Ovary (tissue), 10 donors: ENCODE data around the gene NODAL. TPM values are rescaled to one million over a fixed set of nuclear protein-coding genes. Genes with fewer than 3 reads are reported as not detected.
"Not testable (repeated sequence)": the region's sequence is repeated elsewhere in the genome, so short reads cannot be mapped to it uniquely, and the experiment has no call there.

Experiments
- DNase-seq, 5 donors: peaks; one replicate each; pipeline ENCODE4 v3.0.0-alpha.2; 2019 to 2020
- H3K27ac ChIP-seq, 2 donors: fragments of 200-600 bp; one replicate each; pipeline versions ENCODE4 v1.5.1 to v1.8.0; 2019 to 2022
- H3K27me3 ChIP-seq: fragments of 200-600 bp; one replicate; pipeline ENCODE4 v1.8.0; 2022
- H3K36me3 ChIP-seq: fragments of 200-600 bp; sonication (generic); one replicate; pipeline ENCODE4 v1.5.1; 2019
- H3K4me1 ChIP-seq: one replicate; pipeline ENCODE4 v1.8.1; 2013; ENCODE audit warnings: mild to moderate bottlenecking, moderate library complexity; ENCODE audit not compliant: insufficient read depth
- H3K4me3 ChIP-seq: fragments of 200-600 bp; sonication (generic); one replicate; pipeline ENCODE4 v1.5.1; 2017
- H3K9me3 ChIP-seq, 2 donors: fragments of 200-600 bp in 1 of 2; sonication (generic) in 1 of 2; one replicate each; pipeline versions ENCODE4 v1.5.1 to v1.8.1; 2013 to 2019; ENCODE audit warnings: mild to moderate bottlenecking in 1 of 2, moderate library complexity in 1 of 2
- CTCF ChIP-seq, 3 donors: fragments of 450-650 bp in 2 of 3; fragments of 200-600 bp in 1 of 3; IDR thresholded peaks; one replicate each; pipeline versions ENCODE4 v1.5.1 to v1.8.0; 2016 to 2022; ENCODE audit warnings: antibody characterized with exemption in 3 of 3, mild to moderate bottlenecking in 1 of 3
- EP300 ChIP-seq: sonication (generic); formaldehyde crosslinking; IDR thresholded peaks from one replicate; pipeline ENCODE4 v1.6.1; 2017; ENCODE audit warnings: antibody characterized with exemption
- POLR2A ChIP-seq: fragments of 450-650 bp; IDR thresholded peaks from one replicate; pipeline ENCODE4 v1.6.1; 2017; ENCODE audit warnings: antibody characterized with exemption, mild to moderate bottlenecking, moderate library complexity
- WGBS, 3 donors: extraction: QIAGEN DNeasy Blood & Tissue Kit in 1 of 3; methylation state at CpG; one replicate each; pipeline versions ENCODE4 v1.1.5 to v1.1.7; 2013 to 2017; 5-methylcytosine and 5-hydroxymethylcytosine counted together
- intact Hi-C, 4 donors: fragments of 100-400 bp; cut with DNase I; formaldehyde crosslinking; loops; one replicate each; pipeline versions ENCODE4 v1.11.0 to v1.15.1; 2022 to 2023
- long read RNA-seq, 3 donors: library from polyadenylated mRNA in 2 of 3; unstranded in 2 of 3; transcript quantifications; one replicate each; pipeline ENCODE4 v2.0.0 and lab custom pipeline, GENCODE V29; 2021 to 2026
- polyA plus RNA-seq, 2 donors: library from polyadenylated mRNA; stranded (reverse); fragments of 200-250 nt in 1 of 2; fragments of 350-450 nt in 1 of 2; fragmentation: Illumina TruSeq in 1 of 2; extraction: RNeasy Lipid Tissue Mini Kit (QIAGEN cat#74804) in 1 of 2; gene quantifications; one replicate each; pipeline ENCODE4 v1.2.3, GENCODE V29; 2013 to 2014
- total RNA-seq, 7 donors: library from RNA; depleted of rRNA in 2 of 7; stranded (reverse); fragments of >200 nt in 2 of 7; fragmentation: NEBNext Ultra II Directional in 3 of 7; extraction: Animal tissue kit (Norgen Biotek cat#: 25700) in 3 of 7; gene quantifications; one replicate each; pipeline versions ENCODE4 v1.1.0 to v1.2.4, GENCODE V29; 2016 to 2023
- donor health status: DM: no; HTN: no; CAD: no; lungs with moderate emphysema.
- donor health status: DM: no; HTN: no; CAD: no.
- donor health status: Bipolar disorder and iron deficiency.
- donor health status: DM: yes; HTN: yes; CAD: no.
- donor health status: DM: no; HTN: no; CAD: no.
- donor health status: DM: yes; HTN: yes; CAD: no.

Gene NODAL
- total RNA-seq, result not detected
- under 1 TPM in 1 of 2 donors, not detected in 1; 0.04 TPM for polyA plus RNA-seq
- long read RNA-seq, donor 1, result 0 reads
- long read RNA-seq, donor 2, result 0 reads
- long read RNA-seq, donor 3, result 0 reads

- no peak for TF ChIP-seq CTCF (IDR thresholded peaks at IDR 0.05)
- no peak for TF ChIP-seq POLR2A
- TF ChIP-seq EP300, result no peak
- intact Hi-C loops, result no loop called here
- H3K4me3 ChIP-seq, result no peak within 1 kb of the TSS
Observed at GRCh38 chr10:70441161-70441894, at the start of gene NODAL. TSS of gene NODAL (minus strand) at chr10:70441681. CDS start at chr10:70441667, 14 bp downstream.

GRCh38 chr10:70490142-70490541, 48.7 kb upstream of the NODAL start:
- Histone ChIP-seq H3K4me1 (peaks cover 3% of the 10 kb centered on the region), H3K27ac (no peak overlapping the region), H3K27me3 (no peaks in the 10 kb centered on the region), H3K36me3 (no peaks in the 10 kb centered on the region), H3K9me3 (no peaks in the 10 kb centered on the region), H3K4me3 (no peak overlapping the region)
- TF ChIP-seq CTCF (IDR thresholded peaks at IDR 0.05), result no peak
- TF ChIP-seq POLR2A, result no peak
- no peak for TF ChIP-seq EP300
- no peak for DNase-seq
- 90 to 94% (median 93%) methylated on average over 4 of the region's 4 CpGs for WGBS, 3 donors
- intact Hi-C loops, result no loop called here

More at GRCh38 chr10:70441161-70441894, at the start of gene NODAL:
- 19 to 33% (median 23%) methylated on average over 39 to 60 of the region's 60 CpGs for WGBS, 3 donors
- Histone ChIP-seq H3K9me3 (no peaks in the 10 kb centered on the region), H3K27ac (no peak within 1 kb of the TSS), H3K4me1 (peaks cover 14% of the 10 kb centered on the region), H3K27me3 (no peaks in the 10 kb centered on the region), H3K36me3 (no peaks in the 10 kb centered on the region)
- no peak for DNase-seq

GRCh38 chr10:70487824-70488223, 46.3 kb upstream of the NODAL start:
- H3K4me1 ChIP-seq, result peaks cover 7% of the 10 kb centered on the region
- no peak overlapping the region for H3K27ac ChIP-seq
- DNase-seq, result no peak
- H3K27me3 ChIP-seq, result no peaks in the 10 kb centered on the region
- TF ChIP-seq EP300 (no peak), CTCF (IDR thresholded peaks at IDR 0.05) (no peak), POLR2A (no peak)
- no peaks in the 10 kb centered on the region for H3K9me3 ChIP-seq
- no peak overlapping the region for H3K4me3 ChIP-seq
- WGBS, 3 donors, result 90 to 93% (median 92%) methylated on average over 3 of the region's 3 CpGs
- intact Hi-C loops, result no loop called here
- no peaks in the 10 kb centered on the region for H3K36me3 ChIP-seq

GRCh38 chr10:70483872-70484271, 42.4 kb upstream of the NODAL start:
- WGBS, 3 donors, result 84% methylated on average over 6 of the region's 6 CpGs
- Histone ChIP-seq H3K4me1 (peaks cover 27% of the 10 kb centered on the region), H3K27ac (peak overlapping the region in 1 of 2 donors; percentile 61)
- DNase-seq, intact Hi-C loops, H3K9me3 ChIP-seq, H3K27me3 ChIP-seq, H3K4me3 ChIP-seq, H3K36me3 ChIP-seq: not testable (repeated sequence)
